Measurements from ENCODE around the gene SAE1.
A peak's percentile ranks its signal among the peaks of the same experiment; 100 is the strongest.

SAE1 gene

GRCh38 chr19:47107202-47107952 lies 23.3 kb upstream of the SAE1 start:
- DNase-seq, result peak; percentile 45 to 56 (median 47)

- no peak for DNase-seq
Observed at GRCh38 chr19:47107953-47108746, 22.5 kb upstream of the SAE1 start.

DNA sequence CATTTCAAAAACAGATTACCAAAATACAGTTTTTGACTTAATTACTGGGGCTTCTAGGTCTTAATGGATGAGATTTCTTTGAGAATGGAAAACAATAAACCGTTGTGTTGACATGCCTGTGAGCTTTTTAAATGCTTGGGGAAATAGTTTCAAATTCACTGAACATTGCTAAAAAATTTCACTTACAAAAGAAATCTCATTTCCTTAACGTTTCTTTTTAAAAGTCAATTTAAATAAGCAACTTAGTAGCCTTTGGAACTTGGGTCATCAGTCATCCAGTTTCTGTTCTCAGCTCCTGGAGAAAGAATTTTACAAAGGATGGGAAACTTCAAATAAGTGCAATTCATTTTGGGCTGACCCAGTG lies 21.5 kb upstream of the SAE1 start:
- DNase-seq, result peak in 1 of 3 donors; percentile 24

GRCh38 chr19:47109541-47110375 lies 20.9 kb upstream of the SAE1 start:
- peak; percentile 37 to 49 (median 39) for DNase-seq

GRCh38 chr19:47110521-47111005 lies 20.1 kb upstream of the SAE1 start:
- peak in 1 of 3 donors; percentile 29 for DNase-seq

DNA sequence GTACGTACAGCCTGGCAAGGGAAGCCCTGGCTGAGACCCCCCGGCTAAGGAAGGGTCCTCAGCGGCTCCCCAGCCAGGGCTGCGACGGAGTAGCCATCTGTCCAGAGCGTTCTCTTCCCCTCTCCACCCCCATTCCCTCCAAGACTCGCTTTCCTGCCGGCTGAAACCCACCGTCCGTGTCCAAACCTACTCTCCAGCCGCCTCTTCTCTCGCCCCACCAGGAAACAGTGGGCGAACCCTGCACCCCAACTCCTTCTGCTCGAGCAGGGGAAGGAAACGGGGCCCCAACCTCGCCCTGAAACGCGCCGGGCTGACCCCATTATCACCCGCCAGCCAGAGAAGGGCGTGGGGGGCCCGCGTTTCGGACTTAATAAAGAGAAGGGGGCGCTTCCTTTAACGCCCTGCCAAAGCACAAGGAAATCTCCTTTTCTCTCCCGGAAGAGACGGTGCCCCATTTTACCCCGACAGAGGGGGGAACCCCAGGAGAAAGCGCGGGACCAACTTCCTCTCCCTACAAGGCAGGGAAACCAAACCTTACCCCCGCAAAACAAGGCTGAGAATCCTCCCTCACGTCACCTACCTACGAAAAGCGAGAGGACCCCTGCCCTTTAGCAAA lies 19.5 kb upstream of the SAE1 start:
- DNase-seq, result peak; percentile 83 to 88 (median 83)

GRCh38 chr19:47111682-47112165 lies 18.9 kb upstream of the SAE1 start:
- peak in 1 of 3 donors; percentile 18 for DNase-seq

- DNase-seq, result peak; percentile 82 to 92 (median 85)
Observed at GRCh38 chr19:47112166-47112996, 18.3 kb upstream of the SAE1 start.

DNA sequence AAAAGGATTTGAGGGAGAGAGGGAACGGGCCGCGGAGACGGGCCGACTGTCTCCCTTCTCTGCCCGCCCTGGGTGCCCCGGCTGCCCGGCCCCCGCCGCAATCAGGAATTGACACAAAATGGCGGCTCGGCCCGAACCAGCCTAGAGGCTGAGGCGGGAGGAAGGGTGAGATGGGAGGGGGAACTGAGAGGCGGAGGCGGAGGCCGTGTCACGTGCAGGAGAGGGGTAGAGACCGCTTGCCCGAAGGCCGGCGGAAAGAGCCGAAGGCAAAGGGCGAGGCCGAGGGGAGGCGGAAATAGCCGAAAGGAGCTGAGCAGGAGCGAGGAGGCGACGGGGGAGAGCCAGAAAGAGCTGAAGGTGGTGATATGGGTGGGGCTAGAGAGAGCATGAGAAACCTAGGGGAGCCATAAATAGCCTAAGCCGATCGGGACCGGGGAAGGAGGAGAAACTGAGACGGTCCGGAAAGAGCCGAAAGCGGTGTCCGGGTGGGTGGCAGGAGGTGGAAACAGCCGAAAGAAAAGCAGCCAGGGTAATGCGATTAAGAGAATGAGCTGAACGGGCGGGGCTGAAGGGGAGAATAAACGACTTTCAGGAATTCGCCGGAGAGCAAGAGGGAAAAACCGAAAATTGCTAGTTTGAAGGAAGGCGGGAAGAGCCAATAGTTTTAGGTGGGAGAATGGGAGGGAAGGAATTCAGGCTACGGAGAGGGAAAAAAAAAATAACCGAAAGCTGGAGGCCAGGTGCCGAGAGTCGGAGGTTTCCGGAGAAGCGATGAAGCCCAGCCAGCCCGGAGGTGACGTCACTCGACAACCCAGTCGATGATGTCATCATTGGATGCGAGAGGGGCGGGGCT lies 17.4 kb upstream of the SAE1 start, which contains the start of gene ZC3H4:
Gene ZC3H4 (minus strand): TSS at position 780 of the 853 bp plus-strand sequence. CDS start 1,192 bp downstream, outside the sequence.
- DNase-seq, result peak; percentile 99 to 100 (median 99)

DNA sequence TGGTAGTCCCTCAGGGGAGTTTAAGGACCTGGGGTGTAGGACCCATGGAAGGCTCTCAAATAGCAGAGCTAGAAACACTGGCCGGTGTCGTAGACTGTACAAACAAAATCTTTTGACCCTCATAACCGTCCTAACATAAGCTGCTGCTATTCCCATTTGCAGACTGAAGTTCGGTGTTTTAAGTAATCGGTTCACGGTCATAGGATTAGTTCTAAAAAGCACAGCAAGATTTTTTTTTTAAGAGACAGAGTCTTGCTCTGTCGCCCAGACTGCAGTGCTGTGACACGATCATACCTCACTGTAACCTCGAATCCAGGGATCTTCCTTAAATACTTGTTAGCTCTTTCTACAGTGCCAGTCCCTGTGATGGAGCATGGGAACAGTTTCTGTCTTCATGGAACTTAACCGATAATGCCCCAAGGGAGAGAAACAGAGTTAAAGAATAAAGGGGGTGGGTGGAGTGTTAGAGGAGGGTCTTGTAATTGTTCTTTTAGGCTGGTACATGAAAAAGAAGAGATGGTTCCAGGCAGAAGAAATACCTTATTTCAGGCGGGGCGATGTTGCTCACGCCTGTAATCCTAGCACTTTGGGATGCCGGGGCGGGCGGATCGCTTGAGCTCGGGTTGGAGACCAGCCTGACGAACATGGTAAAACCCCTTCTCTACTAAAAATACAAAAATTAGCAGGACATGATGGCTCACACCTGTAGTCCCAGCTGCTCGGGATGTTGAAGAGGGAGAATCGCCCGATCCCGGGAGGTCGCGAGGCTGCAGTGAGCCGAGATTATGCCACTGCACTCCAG lies 16.6 kb upstream of the SAE1 start:
- no peak for DNase-seq

DNA sequence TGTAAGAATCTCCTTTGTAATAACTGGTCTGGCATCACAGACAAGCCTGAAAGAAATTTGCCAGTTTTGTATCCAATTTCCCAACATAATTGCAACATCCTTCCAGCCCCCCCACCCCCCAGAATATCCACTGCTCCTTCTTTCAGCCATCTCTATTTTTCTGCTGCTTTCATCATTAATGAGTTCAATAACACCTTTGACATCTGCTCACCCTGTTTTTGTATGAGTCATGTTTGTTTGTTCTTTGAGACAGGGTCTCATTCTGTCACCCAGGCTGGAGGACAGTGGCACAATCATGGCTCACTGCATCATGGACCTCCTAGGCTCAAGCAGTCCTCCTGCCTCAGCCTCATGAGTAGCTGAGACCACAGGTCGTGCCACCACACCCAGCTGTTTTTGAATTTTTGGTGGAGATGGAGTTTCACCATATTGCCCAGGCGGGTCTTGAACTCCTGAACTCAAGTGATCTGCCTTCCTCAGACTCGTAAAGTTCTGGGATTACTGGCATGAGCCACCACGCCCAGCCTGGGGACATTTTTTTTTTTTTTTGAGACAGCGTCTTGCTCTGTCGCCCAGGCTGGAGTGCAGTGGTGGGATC lies 10.1 kb upstream of the SAE1 start:
- no peak for DNase-seq

DNA sequence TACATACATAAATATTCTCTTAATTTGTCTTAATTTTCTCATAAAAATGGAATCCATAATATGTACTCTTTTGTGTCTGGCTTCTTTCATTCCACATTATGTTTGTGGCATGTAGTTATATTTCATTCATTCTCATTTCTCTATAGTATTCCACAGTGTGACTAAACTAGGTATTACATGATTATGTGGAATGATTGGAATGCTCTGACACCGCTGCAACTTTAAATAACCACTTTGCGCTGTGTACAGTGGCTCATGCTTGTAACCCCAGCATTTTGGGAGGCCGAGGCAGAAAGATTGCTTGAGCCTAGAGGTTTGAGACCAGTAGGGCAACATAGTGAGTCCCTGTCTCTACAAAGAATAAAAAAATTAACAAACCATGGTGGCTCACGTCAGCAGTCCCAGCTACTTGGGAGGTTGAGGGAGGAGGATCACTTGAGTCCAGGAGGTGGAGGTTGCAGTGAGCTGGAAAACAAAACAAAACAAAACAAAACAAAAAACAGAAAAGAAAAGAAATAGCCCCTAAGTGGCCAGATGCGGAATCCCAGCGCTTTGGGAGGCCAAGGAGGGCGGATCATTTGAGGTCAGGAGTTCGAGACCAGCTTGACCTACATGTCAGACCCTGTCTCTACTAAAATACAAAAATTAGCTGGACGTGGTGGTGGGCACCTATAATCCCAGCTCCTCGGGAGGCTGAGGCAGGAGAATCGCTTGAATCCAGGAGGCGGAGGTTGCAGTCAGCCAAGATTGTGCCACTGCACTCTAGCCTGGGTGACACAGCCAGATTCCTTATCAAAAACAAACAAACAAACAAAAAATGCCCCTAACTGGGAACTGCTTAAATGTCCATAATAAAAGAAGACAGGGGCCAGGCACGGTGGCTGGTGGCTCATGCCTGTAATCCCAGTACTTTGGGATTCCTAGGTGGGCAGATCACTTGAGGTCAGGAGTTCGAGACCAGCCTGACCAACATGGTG lies 8.0 kb upstream of the SAE1 start:
- no peak for DNase-seq

DNA sequence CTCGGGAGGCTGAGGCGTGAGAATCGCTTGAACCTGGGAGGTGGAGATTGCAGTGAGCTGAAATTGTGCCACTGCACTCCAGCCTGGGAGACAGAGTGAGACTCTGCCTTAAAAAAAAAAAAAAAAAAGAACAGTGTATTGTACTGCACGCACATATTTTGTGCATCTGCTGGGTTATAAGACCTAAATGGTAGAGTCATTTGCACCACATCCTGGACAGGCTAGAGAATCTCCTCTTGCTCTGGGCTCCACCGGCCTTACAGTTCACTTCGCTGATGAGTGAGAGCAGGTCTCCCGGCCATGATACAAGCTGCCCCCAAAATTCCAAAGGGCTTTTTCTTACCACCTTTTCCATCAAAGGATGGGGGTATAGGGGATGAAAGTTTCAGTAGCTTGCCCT lies 7.2 kb upstream of the SAE1 start:
- DNase-seq, result no peak

DNA sequence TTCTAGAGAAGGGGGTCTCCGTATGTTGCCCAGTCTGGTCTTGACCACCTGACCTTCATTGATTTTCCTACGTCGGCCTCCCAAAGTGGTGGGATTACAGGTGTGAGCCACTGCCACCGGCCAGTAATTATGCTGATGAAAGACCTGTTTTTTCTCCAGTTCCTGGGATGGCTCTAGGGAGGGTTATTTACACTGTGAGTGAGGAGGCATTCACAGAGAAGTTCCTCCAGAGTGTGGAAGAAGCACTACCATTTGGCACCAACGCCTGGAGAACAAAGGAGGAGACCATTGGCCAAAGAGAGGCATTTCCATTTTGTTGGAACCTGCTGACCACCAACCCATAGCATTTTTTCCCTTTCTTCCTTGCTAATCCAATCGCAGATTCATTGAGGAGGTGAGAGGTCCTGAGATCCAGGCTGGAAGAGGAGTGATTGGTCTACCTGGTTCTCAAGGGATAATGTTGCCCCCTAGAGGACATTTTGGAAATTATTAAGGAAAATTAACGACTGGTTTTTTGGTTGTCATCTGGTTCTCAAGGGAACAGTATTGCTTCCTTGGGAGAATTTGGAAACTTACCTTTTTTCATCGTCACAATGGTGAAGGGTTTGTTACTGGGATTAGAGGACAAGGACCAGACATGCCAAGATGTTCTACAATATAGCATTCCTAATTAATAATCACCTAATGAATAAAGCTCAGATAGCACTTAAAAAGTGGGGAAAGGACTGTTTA lies 5.5 kb upstream of the SAE1 start:
- DNase-seq, result peak; percentile 77 to 88 (median 80)

- no peak for DNase-seq
Observed at GRCh38 chr19:47125669-47125938, 5.0 kb upstream of the SAE1 start.

DNA sequence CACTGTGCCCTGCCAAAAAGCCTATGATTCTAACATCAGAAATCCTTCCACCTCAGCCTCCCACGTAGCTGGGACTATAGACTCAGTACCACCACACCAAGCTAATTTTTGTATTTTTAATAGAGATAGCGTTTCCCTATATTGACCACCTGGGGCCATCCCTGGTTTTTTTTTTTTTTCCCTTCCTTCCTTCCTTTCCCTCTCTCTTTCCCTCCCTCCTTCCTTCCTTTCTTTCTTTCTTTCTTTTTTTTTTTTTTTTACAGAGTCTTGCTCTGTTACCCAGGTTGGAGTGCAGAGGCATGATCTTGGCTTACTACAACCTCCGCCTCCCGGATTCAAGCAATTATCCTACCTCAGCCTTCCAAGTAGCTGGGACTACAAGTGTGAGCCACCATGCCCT lies 1.1 kb upstream of the SAE1 start:
- no peak for DNase-seq

DNA sequence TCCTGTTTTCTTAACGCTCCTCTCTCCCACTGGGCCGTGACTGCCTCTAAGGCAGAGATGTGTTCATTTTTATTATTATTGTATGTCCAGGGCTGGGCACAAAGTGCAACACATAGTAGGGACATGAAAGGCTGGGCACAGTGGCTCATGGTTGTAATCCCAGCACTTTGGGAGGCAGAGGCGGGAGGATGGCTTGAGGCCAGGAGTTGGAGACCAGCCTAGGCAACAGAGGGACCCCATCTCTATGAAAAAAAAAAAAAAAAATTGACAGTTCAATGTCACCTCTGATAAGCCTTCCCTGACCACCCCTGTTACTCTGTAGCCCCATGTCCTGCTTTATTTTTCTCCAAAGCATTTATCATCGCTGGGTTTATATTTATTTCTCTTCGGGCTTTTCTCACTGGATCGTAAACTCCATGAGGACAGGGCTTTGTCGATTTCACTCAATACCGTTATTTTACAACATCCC lies 481 bp upstream of the SAE1 start:
- DNase-seq, result no peak
